Effector CD8-positive, alpha-beta T cell (primary cell): ENCODE measurements around the gene TRIP13.
"Not testable (repeated sequence)": the region's sequence is repeated elsewhere in the genome, so short reads cannot be mapped to it uniquely, and the experiment has no call there.

Source experiments
- DNase-seq: peaks from one replicate; lab custom pipeline; 2025; lab: John Stamatoyannopoulos, UW
- total RNA-seq, 4 experiments: gene quantifications; one replicate each; lab custom pipeline; 2026; lab: John Stamatoyannopoulos, UW

TRIP13 gene, protein sequence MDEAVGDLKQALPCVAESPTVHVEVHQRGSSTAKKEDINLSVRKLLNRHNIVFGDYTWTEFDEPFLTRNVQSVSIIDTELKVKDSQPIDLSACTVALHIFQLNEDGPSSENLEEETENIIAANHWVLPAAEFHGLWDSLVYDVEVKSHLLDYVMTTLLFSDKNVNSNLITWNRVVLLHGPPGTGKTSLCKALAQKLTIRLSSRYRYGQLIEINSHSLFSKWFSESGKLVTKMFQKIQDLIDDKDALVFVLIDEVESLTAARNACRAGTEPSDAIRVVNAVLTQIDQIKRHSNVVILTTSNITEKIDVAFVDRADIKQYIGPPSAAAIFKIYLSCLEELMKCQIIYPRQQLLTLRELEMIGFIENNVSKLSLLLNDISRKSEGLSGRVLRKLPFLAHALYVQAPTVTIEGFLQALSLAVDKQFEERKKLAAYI
- 0.85 to 5.0 (median 2.5) reads per million in 4 experiments for total RNA-seq

DNA sequence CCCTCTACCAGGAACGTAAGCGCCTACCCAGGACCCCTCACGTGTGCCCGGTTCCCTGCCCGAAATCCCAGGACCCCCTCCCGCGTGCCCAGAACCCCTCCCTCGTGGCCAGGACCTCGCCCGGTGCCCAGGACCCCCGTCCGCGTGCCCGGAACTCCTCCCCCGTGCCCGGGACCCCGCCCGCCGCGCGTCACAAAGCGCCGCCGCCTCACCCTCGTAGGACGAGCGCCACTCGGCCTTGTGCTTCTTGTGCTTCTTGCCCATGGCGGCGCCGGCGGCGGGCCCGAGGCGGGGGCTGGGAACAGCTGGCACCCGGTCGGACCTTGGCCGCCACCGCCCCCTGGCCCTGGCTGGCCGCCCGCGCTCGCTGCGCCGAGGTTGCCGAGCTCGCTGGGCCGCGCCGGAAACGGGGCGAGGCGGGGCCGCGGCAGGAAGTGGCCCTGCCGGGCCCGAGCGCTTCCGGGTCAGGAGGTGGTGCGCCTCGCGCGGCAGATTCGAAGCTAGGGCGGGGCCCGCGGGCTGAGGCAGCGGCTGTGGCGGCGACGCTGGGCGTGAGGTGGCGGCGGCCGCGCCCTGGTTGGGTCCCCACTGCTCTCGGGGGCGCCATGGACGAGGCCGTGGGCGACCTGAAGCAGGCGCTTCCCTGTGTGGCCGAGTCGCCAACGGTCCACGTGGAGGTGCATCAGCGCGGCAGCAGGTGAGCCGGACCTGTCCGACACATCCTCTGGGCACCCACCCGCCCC is at the start of gene TRIP13, which contains the start of gene BRD9:
TRIP13 (plus strand) TSS at position 491 of the 743 bp plus-strand sequence; CDS start at position 606, 115 bp downstream.
BRD9 (minus strand) TSS at position 408 of the 743 bp plus-strand sequence; CDS start at position 264, 144 bp downstream.
- DNase-seq = peak; percentile 61

DNA sequence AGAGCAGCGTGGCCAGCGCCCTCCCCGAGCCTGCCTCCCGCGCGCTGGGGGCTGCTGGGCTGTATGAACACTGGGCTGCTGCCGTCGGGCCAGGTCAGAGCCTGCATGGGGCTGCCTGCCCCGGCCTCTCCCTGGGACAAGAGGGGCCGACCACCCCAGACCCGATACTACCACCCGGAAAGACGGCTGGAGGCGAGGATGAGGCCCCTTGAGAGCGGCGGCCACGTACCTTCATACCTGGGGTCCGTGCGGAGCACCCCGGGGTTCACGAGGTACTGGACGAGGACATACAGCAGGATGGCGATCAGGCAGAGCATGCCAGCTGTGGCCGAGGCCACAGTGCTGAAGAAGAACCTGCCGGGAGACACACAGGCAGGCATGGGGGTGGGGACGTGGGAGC is 49.3 kb upstream of the TRIP13 start:
- not testable (repeated sequence) for DNase-seq

DNA sequence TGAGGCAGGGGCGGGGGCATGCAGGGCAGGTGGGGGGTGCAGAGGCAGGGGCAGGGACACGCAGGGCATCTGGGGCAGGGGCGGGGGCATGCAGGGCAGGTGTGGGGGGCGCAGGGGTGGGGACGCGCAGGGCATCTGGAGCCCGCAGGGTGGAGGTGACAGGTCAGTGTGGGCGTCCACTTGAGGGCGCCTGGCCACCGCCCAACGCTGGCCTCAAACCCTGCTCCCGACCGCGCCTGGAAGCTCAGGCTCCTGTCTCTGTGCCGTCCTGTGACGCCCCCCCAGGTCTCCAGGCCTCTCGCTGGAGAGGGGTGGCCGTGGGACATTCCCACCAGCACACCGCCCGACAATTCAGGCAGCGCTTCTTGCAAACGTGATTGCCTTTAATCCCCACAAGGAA is 48.8 kb upstream of the TRIP13 start:
- not testable (repeated sequence) for DNase-seq

DNA sequence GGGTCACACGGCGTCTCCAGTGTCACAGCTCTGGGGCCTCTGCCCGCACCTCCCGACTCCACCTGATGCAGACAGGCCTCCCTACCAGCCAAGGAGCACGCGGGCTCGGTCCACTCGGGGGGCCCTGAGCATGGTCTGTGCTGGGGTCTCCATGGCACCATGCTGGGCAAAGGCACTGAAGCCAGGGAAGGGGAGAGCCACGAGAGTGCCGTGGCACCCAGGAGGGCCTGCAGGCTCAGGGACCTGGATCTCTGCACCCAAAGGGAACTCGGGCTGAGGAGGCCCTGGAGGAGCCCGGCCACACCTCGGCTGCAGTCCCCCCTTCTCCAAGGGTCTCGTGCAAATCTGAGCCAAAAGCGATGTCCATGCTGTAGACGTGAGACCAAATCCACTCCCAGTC is 48.3 kb upstream of the TRIP13 start:
- DNase-seq = not testable (repeated sequence)

DNA sequence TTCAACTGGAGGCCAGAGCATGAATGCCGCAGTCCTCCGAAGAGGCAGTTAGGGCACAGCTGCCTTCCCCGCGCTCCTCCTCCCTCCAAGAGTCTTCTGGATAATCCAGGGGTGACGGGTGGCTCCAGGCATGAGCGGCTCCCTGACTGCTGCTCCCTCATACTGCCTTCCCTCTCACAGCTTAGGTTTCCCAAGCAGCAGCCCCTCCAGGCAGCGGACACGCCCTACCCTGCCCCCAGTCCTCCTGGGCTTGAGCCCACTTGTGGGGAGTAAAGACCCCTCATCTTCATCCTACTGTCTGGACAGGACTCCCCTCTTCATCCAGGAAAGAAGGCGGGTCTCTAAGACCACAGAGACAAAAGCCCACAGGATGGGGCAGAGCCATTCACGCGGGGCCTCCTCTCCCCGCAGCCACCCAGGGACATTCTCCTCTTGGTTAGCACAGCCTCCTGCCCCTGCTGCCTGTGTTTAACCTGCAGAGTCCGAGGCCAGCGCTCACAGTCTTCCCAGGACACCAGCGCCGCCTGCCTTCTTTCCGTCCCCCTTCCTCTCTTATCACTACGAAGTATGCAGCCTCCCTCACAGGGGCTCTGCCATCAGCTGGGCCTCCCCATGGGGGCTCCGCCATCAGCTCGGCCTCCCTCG is 47.5 kb upstream of the TRIP13 start:
- DNase-seq = not testable (repeated sequence)

DNA sequence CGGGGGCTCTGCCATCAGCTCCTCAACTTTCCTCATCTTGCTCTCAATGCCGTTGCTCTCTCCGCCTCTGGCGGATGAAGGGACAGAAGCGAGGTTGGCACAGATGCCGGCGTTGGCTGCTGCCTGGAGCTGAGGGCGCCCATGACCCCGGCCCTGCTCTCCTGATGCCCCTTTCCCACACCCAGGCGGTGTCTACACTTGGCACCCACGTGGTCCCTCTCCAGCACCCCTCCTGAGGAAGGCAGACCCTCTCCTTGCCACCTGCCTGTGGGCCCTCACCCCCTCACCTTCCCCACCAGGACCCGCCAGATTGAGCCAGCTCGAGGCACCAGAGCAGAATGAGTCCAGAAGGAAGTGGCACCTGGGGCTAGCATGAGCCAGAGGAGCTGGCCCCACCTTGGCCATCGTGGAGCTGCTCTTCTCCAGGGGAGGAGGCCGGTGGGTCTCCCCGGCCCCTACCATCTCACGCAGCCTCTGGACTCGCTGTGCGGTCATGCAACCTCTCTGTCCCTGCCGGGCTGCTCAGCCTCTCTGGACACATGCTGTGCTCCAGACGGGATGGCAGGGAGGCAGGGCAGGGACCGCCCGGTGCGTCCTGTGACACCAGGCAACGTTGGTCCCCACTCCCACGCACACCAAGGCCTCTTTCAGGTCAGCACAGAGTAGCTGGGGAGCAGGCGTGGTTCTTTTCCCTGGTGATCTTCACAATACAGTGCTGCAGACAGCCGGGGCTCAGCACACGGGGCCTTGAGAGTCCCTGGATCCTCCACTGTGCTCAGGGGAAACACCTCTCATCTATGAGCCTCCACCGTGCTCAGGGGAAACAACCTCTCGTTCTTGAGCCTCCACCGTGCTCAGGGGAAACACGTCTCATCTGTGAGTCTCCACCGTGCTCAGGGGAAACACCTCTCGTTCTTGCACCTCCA is 46.7 kb upstream of the TRIP13 start:
- not testable (repeated sequence) for DNase-seq

DNA sequence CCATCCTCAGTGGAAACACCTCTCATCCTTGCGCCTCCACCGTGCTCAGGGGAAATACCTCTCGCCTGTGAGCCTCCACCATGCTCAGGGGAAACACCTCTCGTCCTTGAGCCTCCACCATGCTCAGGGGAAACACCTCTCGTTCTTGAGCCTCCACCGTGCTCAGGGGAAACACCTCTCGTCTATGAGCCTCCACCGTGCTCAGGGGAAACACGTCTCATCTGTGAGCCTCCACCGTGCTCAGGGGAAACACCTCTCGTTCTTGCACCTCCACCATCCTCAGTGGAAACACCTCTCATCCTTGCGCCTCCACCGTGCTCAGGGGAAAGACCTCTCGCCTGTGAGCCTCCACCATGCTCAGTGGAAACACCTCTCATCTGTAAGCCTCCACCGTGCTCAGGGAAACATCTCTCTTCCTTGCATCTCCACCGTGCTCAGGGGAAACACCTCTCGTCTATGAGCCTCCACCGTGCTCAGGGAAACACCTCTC is 46.0 kb upstream of the TRIP13 start:
- DNase-seq = not testable (repeated sequence)

DNA sequence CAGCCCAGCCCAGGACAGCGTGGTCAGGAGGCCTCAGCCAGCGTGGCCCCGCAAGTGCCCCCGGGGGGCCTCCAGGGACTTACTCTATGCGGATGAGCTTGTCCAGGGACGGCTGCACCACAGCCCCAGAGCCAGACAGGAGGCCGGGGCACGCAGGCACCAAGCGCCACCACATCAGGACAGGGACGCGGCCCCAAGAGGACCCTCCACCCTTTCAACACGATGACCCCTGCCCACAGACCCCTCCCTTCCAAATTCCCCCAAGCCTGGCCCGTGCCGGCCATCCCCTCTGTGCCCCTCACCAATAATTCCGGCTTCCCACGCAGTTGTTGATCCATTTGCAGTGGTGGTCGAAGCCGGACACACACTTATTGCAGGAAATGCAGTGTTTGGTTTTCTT is 45.5 kb upstream of the TRIP13 start:
- DNase-seq = not testable (repeated sequence)

DNA sequence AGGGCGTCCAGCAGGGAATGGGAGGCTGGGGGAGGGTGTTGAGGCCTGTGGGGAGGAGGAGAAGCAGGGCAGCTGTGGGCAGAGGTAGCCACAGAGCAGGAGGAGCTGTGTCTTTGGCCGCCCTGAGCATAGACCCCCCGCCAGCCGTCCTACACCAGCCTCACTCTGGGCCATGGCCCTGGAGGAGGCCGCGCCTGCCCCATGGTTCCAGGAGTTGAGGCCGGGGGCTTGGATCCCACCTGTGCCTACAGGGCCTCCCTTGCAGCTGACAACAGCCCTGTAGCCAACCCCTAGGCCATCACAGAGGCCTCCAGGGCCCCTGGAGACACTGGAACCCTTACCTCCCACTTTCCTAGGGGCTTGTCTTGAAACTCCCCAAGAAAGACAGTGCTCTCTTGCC is 44.9 kb upstream of the TRIP13 start:
- not testable (repeated sequence) for DNase-seq

DNA sequence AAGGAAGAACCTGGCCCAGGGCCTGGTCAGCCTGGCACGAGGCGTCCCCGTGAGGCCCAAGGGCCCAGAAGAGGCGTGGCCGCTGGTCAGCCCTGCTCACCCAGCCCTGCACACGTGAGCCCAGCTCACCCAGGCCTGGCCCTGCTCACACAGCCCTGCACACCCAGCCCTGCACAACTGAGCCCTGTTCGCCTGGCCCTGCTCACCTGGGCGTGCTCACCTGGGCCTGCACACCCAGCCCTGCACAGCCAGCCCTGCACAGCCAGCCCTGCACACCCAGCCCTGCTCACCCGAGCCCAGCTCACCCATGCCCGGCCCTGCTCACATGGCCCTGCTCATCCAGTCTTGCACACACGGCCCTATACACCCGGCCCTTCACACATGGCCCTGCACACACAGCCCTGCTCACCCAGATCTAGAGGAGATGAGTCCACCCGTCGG is 44.0 kb upstream of the TRIP13 start:
- DNase-seq = no peak

DNA sequence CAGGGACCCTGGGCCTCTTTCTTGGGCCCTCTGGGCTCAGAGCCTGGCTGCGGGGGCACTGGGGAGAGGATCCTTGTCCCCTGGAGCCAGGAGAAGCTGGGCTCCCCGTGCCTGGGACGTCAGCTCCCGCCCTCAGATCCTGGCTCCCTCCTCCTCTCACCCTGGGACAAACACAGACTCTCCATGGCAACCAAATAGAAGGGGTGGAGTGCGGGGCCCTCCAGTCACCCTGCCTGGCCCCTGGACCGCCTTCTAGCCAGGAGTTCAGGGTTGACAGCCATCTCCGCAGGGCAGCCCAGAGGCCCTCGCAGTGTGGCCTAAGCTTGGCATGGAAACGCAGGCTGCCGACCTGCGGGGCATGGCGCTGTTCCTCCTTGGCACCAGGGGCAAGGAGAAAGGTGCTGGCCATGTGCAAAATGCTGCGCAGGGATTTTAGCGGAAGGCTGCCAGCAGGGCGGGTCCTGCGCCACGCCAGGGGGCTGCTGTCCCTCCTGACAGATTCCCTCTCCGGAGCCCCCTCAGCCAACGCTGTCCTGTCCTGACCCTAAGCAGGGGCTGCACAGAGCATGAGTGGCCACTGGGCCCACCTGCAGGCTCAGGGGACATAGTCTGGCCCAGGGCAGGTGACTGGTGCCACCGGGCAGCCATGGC is 42.9 kb upstream of the TRIP13 start:
- no peak for DNase-seq

DNA sequence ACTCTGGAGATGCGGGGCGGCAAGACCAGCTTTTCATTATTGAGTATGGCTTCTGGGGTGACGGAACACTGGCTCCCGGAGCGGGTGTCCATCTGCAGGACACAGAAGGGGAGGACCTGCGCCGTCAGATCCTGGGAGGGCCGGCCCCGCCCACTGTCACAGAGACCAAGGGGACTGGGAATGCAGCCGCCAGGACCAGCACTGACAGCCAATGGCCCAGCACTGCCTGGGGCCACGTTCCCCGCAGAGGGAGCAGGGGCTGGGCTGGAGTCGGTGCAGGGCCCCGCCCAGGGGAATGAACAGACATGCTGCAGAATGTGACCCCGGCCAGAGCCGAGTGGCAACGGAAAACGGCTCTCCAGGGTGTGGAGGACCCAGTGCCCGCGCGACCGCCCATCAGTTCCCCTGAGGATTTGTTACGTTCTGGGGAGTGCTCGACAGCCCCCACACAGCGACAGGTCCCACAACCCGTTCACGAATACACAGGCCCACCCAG is 42.1 kb upstream of the TRIP13 start, which contains the start of gene ZDHHC11:
ZDHHC11 (minus strand) TSS at position 476 of the 496 bp plus-strand sequence; CDS start at position 92, 384 bp downstream.
- no peak for DNase-seq

DNA sequence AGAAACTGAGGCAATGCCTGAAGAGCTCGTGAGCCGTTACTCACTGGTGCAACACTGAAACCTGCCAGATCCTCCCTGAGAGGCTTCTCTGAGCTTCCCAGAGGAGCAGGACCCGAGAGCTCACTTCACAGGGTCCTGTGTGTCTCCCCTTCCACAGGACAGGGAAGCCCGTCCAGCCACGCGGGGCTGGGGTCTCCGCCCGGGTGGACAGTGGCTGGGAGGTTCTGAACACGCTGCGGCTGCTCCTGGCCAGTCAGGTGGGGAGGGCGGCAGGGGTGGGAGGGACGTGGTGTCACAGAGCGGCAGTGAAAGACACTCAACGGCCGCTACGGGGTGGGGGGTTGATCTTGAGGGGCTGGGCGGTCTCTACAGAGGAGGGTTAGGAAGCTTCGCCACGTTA is 41.6 kb upstream of the TRIP13 start:
- no peak for DNase-seq

DNA sequence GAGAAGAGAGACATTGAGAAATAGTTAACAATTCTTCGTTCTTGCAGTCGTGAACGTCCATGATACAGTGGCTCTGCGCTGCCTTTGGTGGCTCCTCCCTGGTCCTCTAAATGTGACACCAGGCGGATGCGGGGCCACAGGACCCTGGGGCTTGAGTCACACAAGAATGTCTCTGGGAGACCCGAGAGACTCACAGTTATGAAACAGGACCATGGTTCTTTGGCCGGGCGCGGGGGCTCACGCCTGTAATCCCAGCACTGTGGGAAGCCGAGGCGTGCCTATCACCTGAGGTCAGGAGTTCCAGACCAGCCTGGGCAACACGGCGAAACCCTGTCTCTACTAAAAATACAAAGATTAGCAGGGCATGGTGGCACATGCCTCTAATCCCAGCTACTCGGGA is 41.1 kb upstream of the TRIP13 start:
- no peak for DNase-seq

DNA sequence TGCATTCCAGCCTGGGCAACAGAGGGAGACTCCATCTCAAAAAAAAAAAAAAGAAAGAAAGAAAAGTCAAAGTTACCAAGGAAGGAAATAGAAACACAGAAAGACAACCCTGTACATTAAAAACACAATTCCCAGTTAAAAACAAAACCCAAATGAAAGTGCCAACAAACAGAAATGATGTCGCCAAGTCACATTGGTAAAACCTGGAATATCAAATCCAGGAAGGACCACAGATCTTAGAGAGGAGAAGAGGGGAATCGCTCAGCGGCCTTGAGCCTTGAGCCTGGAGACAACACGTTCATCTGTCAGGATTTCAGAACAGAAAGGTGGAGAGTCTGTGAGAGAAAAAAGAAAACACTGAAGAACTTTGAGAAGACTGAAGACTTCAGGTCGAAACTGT is 40.7 kb upstream of the TRIP13 start:
- DNase-seq = no peak

DNA sequence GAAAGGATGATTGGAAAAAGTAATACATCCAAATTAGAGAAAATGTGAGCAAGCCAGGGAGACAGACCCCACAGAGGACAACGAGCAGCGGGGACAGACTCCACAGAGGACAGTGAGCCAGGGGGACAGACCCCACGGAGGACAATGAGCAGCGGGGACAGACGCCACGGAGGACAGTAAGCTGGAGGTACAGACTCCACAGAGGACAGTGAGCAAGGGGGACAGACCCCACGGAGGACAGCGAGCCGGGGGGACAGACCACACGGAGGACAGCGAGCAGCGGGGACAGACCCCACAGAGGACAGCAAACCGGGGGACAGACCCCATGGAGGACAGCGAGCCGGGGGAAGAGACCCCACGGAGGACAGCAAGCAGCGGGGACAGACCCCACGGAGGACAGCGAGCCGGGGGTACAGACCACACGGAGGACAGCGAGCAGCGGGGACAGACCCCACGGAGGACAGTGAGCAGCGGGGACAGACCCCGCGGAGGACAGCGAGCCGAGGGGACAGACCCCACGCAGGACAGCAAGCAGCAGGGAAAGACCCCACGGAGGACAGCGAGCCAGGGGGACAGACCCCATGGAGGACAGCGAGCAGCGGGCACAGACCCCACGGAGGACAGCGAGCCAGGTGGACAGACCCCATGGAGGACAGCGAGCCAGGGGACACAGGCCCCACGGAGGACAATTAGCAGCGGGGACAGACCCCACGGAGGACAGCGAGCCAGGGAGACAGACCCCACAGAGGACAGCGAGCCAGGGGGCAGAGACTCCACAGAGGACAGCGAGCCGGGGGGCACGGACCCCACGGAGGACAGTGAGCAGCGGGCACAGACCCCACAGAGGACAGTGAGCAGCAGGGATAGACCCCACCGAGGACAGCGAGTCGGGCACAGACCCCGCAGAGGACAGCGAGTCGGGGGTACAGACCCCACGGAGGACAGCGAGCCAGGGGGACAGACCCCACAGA is 40.0 kb upstream of the TRIP13 start:
- DNase-seq = no peak

DNA sequence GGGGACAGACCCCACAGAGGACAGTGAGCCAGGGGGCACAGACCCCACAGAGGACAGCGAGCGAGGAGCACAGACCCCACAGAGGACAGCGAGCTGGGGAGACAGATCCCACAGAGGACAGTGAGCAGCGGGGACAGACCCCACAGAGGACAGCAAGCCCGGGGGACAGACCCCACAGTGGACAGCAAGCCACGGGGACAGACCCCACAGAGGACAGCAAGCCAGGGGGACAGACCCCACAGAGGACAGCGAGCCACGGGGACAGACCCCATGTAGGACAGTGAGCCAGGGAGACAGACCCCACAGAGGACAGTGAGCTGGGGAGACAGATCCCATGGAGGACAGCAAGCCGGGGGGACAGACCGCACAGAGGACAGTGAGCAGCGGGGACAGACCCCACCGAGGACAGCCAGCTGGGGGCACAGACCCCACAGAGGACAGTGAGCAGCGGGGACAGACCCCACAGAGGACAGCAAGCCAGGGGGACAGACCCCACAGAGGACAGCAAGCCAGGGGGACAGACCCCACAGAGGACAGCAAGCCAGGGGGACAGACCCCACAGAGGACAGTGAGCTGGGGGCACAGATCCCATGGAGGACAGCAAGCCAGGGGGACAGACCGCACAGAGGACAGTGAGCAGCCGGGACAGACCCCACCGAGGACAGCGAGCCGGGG is 39.1 kb upstream of the TRIP13 start:
- not testable (repeated sequence) for DNase-seq

DNA sequence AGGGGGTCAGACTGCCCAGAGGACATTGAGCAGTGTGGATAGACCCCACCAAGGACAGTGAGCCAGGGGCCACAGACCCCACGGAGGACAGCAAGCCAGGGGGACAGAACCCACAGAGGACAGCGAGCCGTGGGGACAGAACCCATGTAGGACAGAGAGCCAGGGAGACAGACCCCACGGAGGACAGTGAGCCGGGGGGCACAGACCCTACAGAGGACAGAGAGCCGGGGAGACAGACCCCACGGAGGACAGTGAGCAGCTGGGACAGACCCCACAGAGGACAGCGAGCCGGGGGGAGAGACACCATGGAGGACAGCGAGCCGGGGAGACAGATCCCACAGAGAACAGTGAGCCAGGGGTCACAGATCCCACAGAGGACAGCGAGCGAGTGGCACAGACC is 38.5 kb upstream of the TRIP13 start:
- no peak for DNase-seq
